ENCODE data around the gene CXCR5. TPM values are rescaled to one million over a fixed set of nuclear protein-coding genes. Genes with fewer than 3 reads are reported as not detected.

The CXCR5 gene
- total and polyA plus RNA-seq, 10 donors: 25.0 to 66.6 (median 34.3) TPM

GRCh38 chr11:118873804-118874203 lies 9.9 kb upstream of the CXCR5 start:
- 84 to 98% (median 87%) methylated on average over 4 of the region's 4 CpGs for WGBS, 5 donors
- DNase-seq: no peak
- no peak for TF ChIP-seq POLR2AphosphoS5 (IDR thresholded peaks at IDR 0.05)
- TF ChIP-seq, protein P1, sequence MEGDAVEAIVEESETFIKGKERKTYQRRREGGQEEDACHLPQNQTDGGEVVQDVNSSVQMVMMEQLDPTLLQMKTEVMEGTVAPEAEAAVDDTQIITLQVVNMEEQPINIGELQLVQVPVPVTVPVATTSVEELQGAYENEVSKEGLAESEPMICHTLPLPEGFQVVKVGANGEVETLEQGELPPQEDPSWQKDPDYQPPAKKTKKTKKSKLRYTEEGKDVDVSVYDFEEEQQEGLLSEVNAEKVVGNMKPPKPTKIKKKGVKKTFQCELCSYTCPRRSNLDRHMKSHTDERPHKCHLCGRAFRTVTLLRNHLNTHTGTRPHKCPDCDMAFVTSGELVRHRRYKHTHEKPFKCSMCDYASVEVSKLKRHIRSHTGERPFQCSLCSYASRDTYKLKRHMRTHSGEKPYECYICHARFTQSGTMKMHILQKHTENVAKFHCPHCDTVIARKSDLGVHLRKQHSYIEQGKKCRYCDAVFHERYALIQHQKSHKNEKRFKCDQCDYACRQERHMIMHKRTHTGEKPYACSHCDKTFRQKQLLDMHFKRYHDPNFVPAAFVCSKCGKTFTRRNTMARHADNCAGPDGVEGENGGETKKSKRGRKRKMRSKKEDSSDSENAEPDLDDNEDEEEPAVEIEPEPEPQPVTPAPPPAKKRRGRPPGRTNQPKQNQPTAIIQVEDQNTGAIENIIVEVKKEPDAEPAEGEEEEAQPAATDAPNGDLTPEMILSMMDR (IDR thresholded peaks at IDR 0.05 in 8 of 11, conservative IDR thresholded peaks at IDR 0.05 in 3 of 11): no peak
- Histone ChIP-seq H3K4me1 (peaks cover 37 to 93% (median 73%) of the 10 kb centered on the region in 6 donors), H3K9me3 (no peaks in the 10 kb centered on the region), H3K27ac (peak overlapping the region in 1 of 8 donors; percentile 63), H3K27me3 (replicated peaks in 1 of 7) (no peaks in the 10 kb centered on the region), H3K4me3 (no peak overlapping the region), H3K36me3 (no peaks in the 10 kb centered on the region)
- intact Hi-C loops (cut with DNase I; ENCODE audit: low total_unique reads): no loop called here

DNA sequence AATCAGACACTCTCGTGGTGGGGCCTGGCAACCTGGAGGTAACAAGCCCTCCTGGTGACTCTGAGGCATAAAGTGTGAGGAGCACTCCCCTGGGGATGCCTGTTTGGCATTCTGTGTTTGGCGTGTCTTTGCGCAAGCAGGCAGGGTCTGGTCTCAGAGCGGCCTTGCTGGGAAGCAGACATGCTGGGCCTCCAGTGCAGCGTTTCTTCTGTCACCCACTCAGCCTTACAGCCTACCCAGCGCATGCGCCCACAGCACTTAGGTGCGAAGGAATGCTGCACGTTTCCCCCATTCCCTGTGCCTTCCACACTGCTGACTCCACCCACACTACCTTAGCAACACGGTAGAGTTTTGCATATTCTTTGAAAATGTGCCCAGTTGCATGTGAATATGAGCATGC lies 7.4 kb upstream of the CXCR5 start:
- intact Hi-C loops (cut with DNase I; ENCODE audit: low total_unique reads): no loop called here
- peaks cover 19 to 87% (median 50%) of the 10 kb centered on the region in 6 donors for H3K4me1 ChIP-seq
- H3K36me3 ChIP-seq: no peaks in the 10 kb centered on the region
- DNase-seq: peak; percentile 83
- no peaks in the 10 kb centered on the region for H3K27me3 ChIP-seq (replicated peaks in 1 of 7)
- WGBS, 5 donors: 61 to 69% (median 68%) methylated on average over 9 to 10 of the region's 10 CpGs
- H3K9me3 ChIP-seq: no peaks in the 10 kb centered on the region
- H3K4me3 ChIP-seq: peak overlapping the region in 2 of 8 donors; percentile 5 to 50
- TF ChIP-seq, protein P1 (IDR thresholded peaks at IDR 0.05 in 8 of 11, conservative IDR thresholded peaks at IDR 0.05 in 3 of 11): no peak
- no peak for TF ChIP-seq POLR2A (IDR thresholded peaks at IDR 0.05)
- TF ChIP-seq POLR2AphosphoS5 (IDR thresholded peaks at IDR 0.05): no peak
- peak overlapping the region; percentile 66 to 88 (median 80) for H3K27ac ChIP-seq

- peak overlapping the region; percentile 66 to 88 (median 80) for H3K27ac ChIP-seq
Observed at GRCh38 chr11:118877487-118878162, 6.1 kb upstream of the CXCR5 start.

GRCh38 chr11:118878163-118878563 lies 5.5 kb upstream of the CXCR5 start:
- peaks cover 12 to 92% (median 46%) of the 10 kb centered on the region in 6 donors for H3K4me1 ChIP-seq
- intact Hi-C loops (cut with DNase I; ENCODE audit: low total_unique reads): no loop called here

More at GRCh38 chr11:118877487-118878162, 6.1 kb upstream of the CXCR5 start:
- peaks cover 12 to 92% (median 46%) of the 10 kb centered on the region in 6 donors for H3K4me1 ChIP-seq
- no peaks in the 10 kb centered on the region for H3K36me3 ChIP-seq
- no peak for TF ChIP-seq POLR2A (IDR thresholded peaks at IDR 0.05)
- TF ChIP-seq POLR2AphosphoS5 (IDR thresholded peaks at IDR 0.05): no peak
- TF ChIP-seq, protein P1 (IDR thresholded peaks at IDR 0.05 in 8 of 11, conservative IDR thresholded peaks at IDR 0.05 in 3 of 11): no peak
- no peaks in the 10 kb centered on the region for H3K27me3 ChIP-seq (replicated peaks in 1 of 7)
- no peaks in the 10 kb centered on the region for H3K9me3 ChIP-seq
- intact Hi-C loops (cut with DNase I; ENCODE audit: low total_unique reads): no loop called here
- no peak for DNase-seq
- WGBS, 5 donors: 87 to 90% (median 88%) methylated on average over 11 of the region's 11 CpGs
- H3K4me3 ChIP-seq: peak overlapping the region in 1 of 8 donors; percentile 50

More at GRCh38 chr11:118878163-118878563, 5.5 kb upstream of the CXCR5 start:
- no peak for DNase-seq
- TF ChIP-seq, protein P1 (IDR thresholded peaks at IDR 0.05 in 8 of 11, conservative IDR thresholded peaks at IDR 0.05 in 3 of 11): no peak
- TF ChIP-seq POLR2A (IDR thresholded peaks at IDR 0.05) (no peak), POLR2AphosphoS5 (IDR thresholded peaks at IDR 0.05) (no peak)
- Histone ChIP-seq H3K27me3 (replicated peaks in 1 of 7) (no peaks in the 10 kb centered on the region), H3K36me3 (no peaks in the 10 kb centered on the region), H3K9me3 (no peaks in the 10 kb centered on the region), H3K4me3 (peak overlapping the region in 1 of 8 donors; percentile 50), H3K27ac (peak overlapping the region in 7 of 8 donors; percentile 31 to 88 (median 80))
- WGBS, 5 donors: 63 to 78% (median 67%) methylated on average over 4 of the region's 4 CpGs

All from spleen (tissue), 11 donors.